Metanephros (tissue), 2 donors: Measurements from ENCODE around the gene LRP1B. TPM values are rescaled to one million over a fixed set of nuclear protein-coding genes. Genes with fewer than 3 reads are reported as not detected.

ENCODE experiments used
- small RNA-seq: library from RNA; depleted of rRNA; stranded (forward); fragments of <200 nt; gene quantifications from one replicate; pipeline ENCODE3, GENCODE V24; 2014; ENCODE audit warnings: low replicate concordance
- total RNA-seq: library from RNA; depleted of rRNA; stranded (reverse); fragments of >200 nt; gene quantifications from one replicate; pipeline ENCODE4 v1.2.3, GENCODE V29; 2014

Gene LRP1B
- total RNA-seq, result 2.1 TPM

GRCh38 chr2:142131010-142131669 is at the start of gene LRP1B:
TSS of gene LRP1B (minus strand) at chr2:142131016. CDS start at chr2:142130729, 287 bp downstream.

Small RNAs within 50 kb of the gene (small RNA-seq; reads per million reads assigned to genes)
- gene AC068287.1 (not detected), gene MTCO1P44 (not detected), gene RF00019 (not detected), gene RF02271 (not detected), gene RNU6-904P (not detected)
